Neural cell (in vitro differentiated cells): ENCODE data around the gene KIF2A. TPM values are rescaled to one million over a fixed set of nuclear protein-coding genes. Genes with fewer than 3 reads are reported as not detected.

Experiments used
- H2AFZ ChIP-seq: fragments of 200-600, 300-800 bp; sonication (generic), shearing (Covaris generic); 2 replicates; pipeline ENCODE4 v1.6.0; 2014; ENCODE audit warnings: low read depth, mild to moderate bottlenecking, antibody characterized with exemption, low read length, moderate library complexity
- H3F3A ChIP-seq: fragments of 200-600 bp; shearing (Covaris generic); 2 replicates; pipeline ENCODE4 v1.6.1; 2016; ENCODE audit warnings: mild to moderate bottlenecking, moderate library complexity, mixed read lengths, antibody characterized with exemption, low read length; ENCODE audit not compliant: insufficient read depth, poor library complexity, severe bottlenecking
- H3K27ac ChIP-seq: fragments of 200-600, 300-800 bp; sonication (generic), shearing (Covaris generic); 2 replicates; pipeline ENCODE4 v1.5.1; 2014; ENCODE audit warnings: mild to moderate bottlenecking, low read length, moderate library complexity
- H3K27me3 ChIP-seq: fragments of 300-800, 200-600 bp; sonication (generic), shearing (Covaris generic); 2 replicates; pipeline ENCODE4 v1.6.0; 2014; ENCODE audit warnings: mild to moderate bottlenecking, low read depth, low read length, moderate library complexity; ENCODE audit not compliant: insufficient read depth
- H3K36me3 ChIP-seq: fragments of 300-800, 200-600 bp; sonication (generic), shearing (Covaris generic); 2 replicates; pipeline ENCODE4 v1.5.1; 2014; ENCODE audit warnings: mild to moderate bottlenecking, antibody characterized with exemption, low read length, moderate library complexity; ENCODE audit not compliant: insufficient read depth
- H3K4me2 ChIP-seq: fragments of 300-800, 200-600 bp; sonication (generic), shearing (Covaris generic); 2 replicates; pipeline ENCODE4 v1.6.0; 2014; ENCODE audit warnings: mild to moderate bottlenecking, low read length
- H3K4me3 ChIP-seq: fragments of 300-800, 200-600 bp; sonication (generic), shearing (Covaris generic); 2 replicates; pipeline ENCODE4 v1.5.1; 2014; ENCODE audit warnings: mild to moderate bottlenecking, low read length, moderate library complexity
- H3K79me2 ChIP-seq: fragments of 200-600 bp; shearing (Covaris generic); replicated peaks from 2 replicates; pipeline ENCODE4 v1.6.0; 2014; ENCODE audit warnings: mild to moderate bottlenecking, low read length, moderate library complexity; ENCODE audit not compliant: insufficient read depth
- H3K9ac ChIP-seq: fragments of 300-800, 200-600 bp; sonication (generic), shearing (Covaris generic); 2 replicates; pipeline ENCODE4 v1.6.1; 2016; ENCODE audit warnings: mild to moderate bottlenecking, low read length, mixed read lengths
- H3K9me2 ChIP-seq: fragments of 200-600 bp; shearing (Covaris generic); 2 replicates; pipeline ENCODE4 v1.6.1; 2016; ENCODE audit warnings: mild to moderate bottlenecking, low read length, mixed read lengths; ENCODE audit not compliant: insufficient read depth
- H3K9me3 ChIP-seq: fragments of 200-600, 300-800 bp; sonication (generic), shearing (Covaris generic); 2 replicates; pipeline ENCODE4 v1.6.1; 2016; ENCODE audit warnings: mild to moderate bottlenecking, mixed run types, low read length, moderate library complexity, mixed read lengths
- H4K20me1 ChIP-seq: fragments of 200-600 bp; shearing (Covaris generic); 2 replicates; pipeline ENCODE4 v1.6.1; 2016; ENCODE audit warnings: mild to moderate bottlenecking, mixed run types; ENCODE audit not compliant: insufficient read depth
- EP300 ChIP-seq: fragments of 450-650 bp; conservative IDR thresholded peaks from 2 replicates; pipeline ENCODE4 v1.6.1; 2014; ENCODE audit warnings: antibody characterized with exemption, mild to moderate bottlenecking, moderate library complexity; ENCODE audit not compliant: poor library complexity, severe bottlenecking
- EZH2 ChIP-seq: fragments of 200-600, 300-800 bp; shearing (Covaris generic), sonication (generic); IDR thresholded peaks from 2 replicates; pipeline ENCODE4 v1.6.1; 2014; ENCODE audit warnings: antibody characterized with exemption, low read length, borderline replicate concordance, mild to moderate bottlenecking; ENCODE audit not compliant: insufficient read depth, poor library complexity, severe bottlenecking
- MXI1 ChIP-seq: fragments of 450-650 bp; conservative IDR thresholded peaks from 2 replicates; pipeline ENCODE4 v1.6.1; 2014; ENCODE audit warnings: antibody characterized with exemption, mild to moderate bottlenecking; ENCODE audit not compliant: poor library complexity, severe bottlenecking
- POLR2AphosphoS5 ChIP-seq: IDR thresholded peaks from 2 replicates; pipeline ENCODE4 v1.6.1; 2012
- RAD21 ChIP-seq: fragments of 450-650 bp; conservative IDR thresholded peaks from 2 replicates; pipeline ENCODE4 v1.6.1; 2014; ENCODE audit warnings: antibody characterized with exemption, mild to moderate bottlenecking, moderate library complexity
- SMC3 ChIP-seq: fragments of 450-650 bp; conservative IDR thresholded peaks from 2 replicates; pipeline ENCODE4 v1.6.1; 2014; ENCODE audit warnings: antibody characterized with exemption, mild to moderate bottlenecking, moderate library complexity; ENCODE audit not compliant: poor library complexity
- TAF1 ChIP-seq: IDR thresholded peaks from 2 replicates; pipeline ENCODE4 v1.6.1; 2012; ENCODE audit warnings: low read depth
- polyA plus RNA-seq: library from polyadenylated mRNA; depleted of rRNA; stranded (reverse); fragments of >200 nt; gene quantifications from 2 replicates; pipeline ENCODE4 v1.2.3, GENCODE V29; 2014
- TF ChIP-seq, protein P1 (sequence below): fragments of 450-650 bp; IDR thresholded peaks from 2 replicates; pipeline ENCODE4 v1.5.1; 2014; ENCODE audit warnings: antibody characterized with exemption, mild to moderate bottlenecking, moderate library complexity; ENCODE audit not compliant: poor library complexity, severe bottlenecking
- TF ChIP-seq, protein P2 (sequence below): IDR thresholded peaks from 2 replicates; pipeline ENCODE4 v1.6.1; 2012; ENCODE audit warnings: borderline replicate concordance

Gene KIF2A
- polyA plus RNA-seq, 1 donor from 2014 or later = 68.4 TPM

GRCh38 chr5:62299600-62299999 is 6.4 kb upstream of the KIF2A start:
- Histone ChIP-seq H4K20me1 (no peaks in the 10 kb centered on the region), H3K9ac (no peak overlapping the region), H3K4me2 (no peak overlapping the region), H2AFZ (no peak overlapping the region), H3K4me3 (no peak overlapping the region), H3K79me2 (no peaks in the 10 kb centered on the region), H3K36me3 (no peaks in the 10 kb centered on the region), H3F3A (no peaks in the 10 kb centered on the region), H3K9me2 (no peaks in the 10 kb centered on the region), H3K27me3 (no peaks in the 10 kb centered on the region), H3K27ac (no peak overlapping the region), H3K9me3 (no peaks in the 10 kb centered on the region)
- no peak for TF ChIP-seq MXI1
- TF ChIP-seq EP300 = no peak
- TF ChIP-seq RAD21 = no peak
- TF ChIP-seq, protein P1, sequence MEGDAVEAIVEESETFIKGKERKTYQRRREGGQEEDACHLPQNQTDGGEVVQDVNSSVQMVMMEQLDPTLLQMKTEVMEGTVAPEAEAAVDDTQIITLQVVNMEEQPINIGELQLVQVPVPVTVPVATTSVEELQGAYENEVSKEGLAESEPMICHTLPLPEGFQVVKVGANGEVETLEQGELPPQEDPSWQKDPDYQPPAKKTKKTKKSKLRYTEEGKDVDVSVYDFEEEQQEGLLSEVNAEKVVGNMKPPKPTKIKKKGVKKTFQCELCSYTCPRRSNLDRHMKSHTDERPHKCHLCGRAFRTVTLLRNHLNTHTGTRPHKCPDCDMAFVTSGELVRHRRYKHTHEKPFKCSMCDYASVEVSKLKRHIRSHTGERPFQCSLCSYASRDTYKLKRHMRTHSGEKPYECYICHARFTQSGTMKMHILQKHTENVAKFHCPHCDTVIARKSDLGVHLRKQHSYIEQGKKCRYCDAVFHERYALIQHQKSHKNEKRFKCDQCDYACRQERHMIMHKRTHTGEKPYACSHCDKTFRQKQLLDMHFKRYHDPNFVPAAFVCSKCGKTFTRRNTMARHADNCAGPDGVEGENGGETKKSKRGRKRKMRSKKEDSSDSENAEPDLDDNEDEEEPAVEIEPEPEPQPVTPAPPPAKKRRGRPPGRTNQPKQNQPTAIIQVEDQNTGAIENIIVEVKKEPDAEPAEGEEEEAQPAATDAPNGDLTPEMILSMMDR = no peak
- no peak for TF ChIP-seq POLR2AphosphoS5
- no peak for TF ChIP-seq EZH2
- TF ChIP-seq, protein P2, sequence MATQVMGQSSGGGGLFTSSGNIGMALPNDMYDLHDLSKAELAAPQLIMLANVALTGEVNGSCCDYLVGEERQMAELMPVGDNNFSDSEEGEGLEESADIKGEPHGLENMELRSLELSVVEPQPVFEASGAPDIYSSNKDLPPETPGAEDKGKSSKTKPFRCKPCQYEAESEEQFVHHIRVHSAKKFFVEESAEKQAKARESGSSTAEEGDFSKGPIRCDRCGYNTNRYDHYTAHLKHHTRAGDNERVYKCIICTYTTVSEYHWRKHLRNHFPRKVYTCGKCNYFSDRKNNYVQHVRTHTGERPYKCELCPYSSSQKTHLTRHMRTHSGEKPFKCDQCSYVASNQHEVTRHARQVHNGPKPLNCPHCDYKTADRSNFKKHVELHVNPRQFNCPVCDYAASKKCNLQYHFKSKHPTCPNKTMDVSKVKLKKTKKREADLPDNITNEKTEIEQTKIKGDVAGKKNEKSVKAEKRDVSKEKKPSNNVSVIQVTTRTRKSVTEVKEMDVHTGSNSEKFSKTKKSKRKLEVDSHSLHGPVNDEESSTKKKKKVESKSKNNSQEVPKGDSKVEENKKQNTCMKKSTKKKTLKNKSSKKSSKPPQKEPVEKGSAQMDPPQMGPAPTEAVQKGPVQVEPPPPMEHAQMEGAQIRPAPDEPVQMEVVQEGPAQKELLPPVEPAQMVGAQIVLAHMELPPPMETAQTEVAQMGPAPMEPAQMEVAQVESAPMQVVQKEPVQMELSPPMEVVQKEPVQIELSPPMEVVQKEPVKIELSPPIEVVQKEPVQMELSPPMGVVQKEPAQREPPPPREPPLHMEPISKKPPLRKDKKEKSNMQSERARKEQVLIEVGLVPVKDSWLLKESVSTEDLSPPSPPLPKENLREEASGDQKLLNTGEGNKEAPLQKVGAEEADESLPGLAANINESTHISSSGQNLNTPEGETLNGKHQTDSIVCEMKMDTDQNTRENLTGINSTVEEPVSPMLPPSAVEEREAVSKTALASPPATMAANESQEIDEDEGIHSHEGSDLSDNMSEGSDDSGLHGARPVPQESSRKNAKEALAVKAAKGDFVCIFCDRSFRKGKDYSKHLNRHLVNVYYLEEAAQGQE = no peak
- TF ChIP-seq TAF1 = no peak
- no peak for TF ChIP-seq SMC3

DNA sequence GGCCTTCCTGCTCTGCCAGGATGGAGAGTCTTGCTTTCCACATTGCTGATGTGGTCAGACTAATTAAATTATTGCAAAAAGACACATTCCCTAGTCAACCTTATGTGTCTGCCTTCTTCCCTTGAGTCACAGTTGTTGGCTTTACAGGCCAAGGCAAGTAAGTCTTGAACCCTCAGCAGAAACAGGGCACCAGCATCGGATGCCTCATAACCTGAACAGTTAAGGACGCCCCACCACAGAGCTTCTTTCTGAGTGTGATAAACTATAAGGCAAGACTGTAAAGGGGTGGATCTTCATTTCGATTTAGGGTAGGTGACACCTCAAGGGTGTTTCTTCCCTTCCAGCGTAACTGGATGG is 670 bp upstream of the KIF2A start:
- Histone ChIP-seq H3K4me2 (peak overlapping the region; percentile 77), H3K9ac (peak overlapping the region; percentile 98), H2AFZ (peak overlapping the region; percentile 71), H4K20me1 (no peaks in the 10 kb centered on the region), H3K4me3 (peak overlapping the region; percentile 98), H3K27ac (peak overlapping the region; percentile 98), H3K79me2 (peaks cover 33% of the 10 kb centered on the region), H3K27me3 (no peaks in the 10 kb centered on the region), H3F3A (peaks cover 5% of the 10 kb centered on the region), H3K9me3 (no peaks in the 10 kb centered on the region), H3K9me2 (no peaks in the 10 kb centered on the region), H3K36me3 (no peaks in the 10 kb centered on the region)
- no peak for TF ChIP-seq EP300
- no peak for TF ChIP-seq TAF1
- TF ChIP-seq, protein P2 = no peak
- TF ChIP-seq, protein P1 = no peak
- TF ChIP-seq EZH2 = no peak
- TF ChIP-seq MXI1 = no peak
- TF ChIP-seq RAD21 = no peak
- no peak for TF ChIP-seq SMC3
- TF ChIP-seq POLR2AphosphoS5 = no peak
